DOHH2 (cell line): ENCODE data around the gene MIPOL1.
"Not testable (repeated sequence)": the region's sequence is repeated elsewhere in the genome, so short reads cannot be mapped to it uniquely, and the experiment has no call there.

ENCODE experiments used
- H3F3A ChIP-seq: fragments of 200-600 bp; sonication (generic), shearing (Covaris generic); 2 replicates; pipeline ENCODE4 v1.6.0; 2016; ENCODE audit warnings: antibody characterized with exemption, mild to moderate bottlenecking; ENCODE audit not compliant: control insufficient read depth, insufficient read depth
- H3K27ac ChIP-seq: fragments of 200-600 bp; sonication (generic); 2 replicates; pipeline ENCODE4 v1.5.1; 2014; ENCODE audit warnings: low read depth, mild to moderate bottlenecking, low read length, moderate library complexity
- H3K27me3 ChIP-seq: fragments of 200-600 bp; sonication (generic); 2 replicates; pipeline ENCODE4 v1.6.1; 2014; ENCODE audit warnings: mild to moderate bottlenecking, low read length, mixed read lengths; ENCODE audit not compliant: control insufficient read depth
- H3K36me3 ChIP-seq: fragments of 200-600 bp; sonication (generic); 2 replicates; pipeline ENCODE4 v1.6.1; 2014; ENCODE audit warnings: mild to moderate bottlenecking, low read length, moderate library complexity, mixed read lengths; ENCODE audit not compliant: control insufficient read depth
- H3K4me1 ChIP-seq: fragments of 200-600 bp; sonication (generic); 2 replicates; pipeline ENCODE4 v1.6.1; 2014; ENCODE audit warnings: mild to moderate bottlenecking, low read length, mixed read lengths; ENCODE audit not compliant: control insufficient read depth
- H3K4me2 ChIP-seq: fragments of 200-600 bp; sonication (generic); 2 replicates; pipeline ENCODE4 v1.6.0; 2014; ENCODE audit warnings: mild to moderate bottlenecking, low read length, moderate library complexity
- H3K4me3 ChIP-seq: fragments of 200-600 bp; sonication (generic); 2 replicates; pipeline ENCODE4 v1.5.1; 2014; ENCODE audit warnings: mild to moderate bottlenecking, low read length, mixed read lengths
- H3K79me2 ChIP-seq: fragments of 200-600 bp; sonication (generic); 2 replicates; pipeline ENCODE4 v1.6.1; 2014; ENCODE audit warnings: mild to moderate bottlenecking, low read length, mixed read lengths; ENCODE audit not compliant: control insufficient read depth
- H3K9me2 ChIP-seq: fragments of 200-600 bp; sonication (generic); replicated peaks from 2 replicates; pipeline ENCODE4 v1.6.1; 2014; ENCODE audit warnings: mild to moderate bottlenecking, low read length, mixed read lengths; ENCODE audit not compliant: control insufficient read depth
- H3K9me3 ChIP-seq: fragments of 200-600 bp; sonication (generic); 2 replicates; pipeline ENCODE4 v1.6.1; 2014; ENCODE audit warnings: antibody characterized with exemption, low read length, mixed read lengths; ENCODE audit not compliant: control insufficient read depth, insufficient read depth
- H4K20me1 ChIP-seq: fragments of 200-600 bp; sonication (generic); 2 replicates; pipeline ENCODE4 v1.6.0; 2014; ENCODE audit warnings: low read depth, mild to moderate bottlenecking, antibody characterized with exemption, low read length, moderate library complexity; ENCODE audit not compliant: control insufficient read depth, insufficient read depth
- CTCF ChIP-seq: fragments of 200-600 bp; sonication (generic); IDR thresholded peaks from one replicate; pipeline ENCODE4 v1.5.1; 2014; ENCODE audit warnings: antibody characterized with exemption, mild to moderate bottlenecking, low read depth, low read length; ENCODE audit not compliant: poor library complexity, severe bottlenecking
- EZH2phosphoT487 ChIP-seq: fragments of 200-600 bp; sonication (generic); IDR thresholded peaks from 2 replicates; pipeline ENCODE4 v1.6.1; 2017; ENCODE audit warnings: borderline replicate concordance, mild to moderate bottlenecking, antibody characterized with exemption, low read length, moderate library complexity, mixed read lengths

The MIPOL1 gene

GRCh38 chr14:37318938-37319337 lies 121.2 kb downstream of the MIPOL1 start:
- H3K4me2 ChIP-seq = no peak overlapping the region
- H3K9me2 ChIP-seq = no peaks in the 10 kb centered on the region
- no peak overlapping the region for H3K27ac ChIP-seq
- H3K36me3 ChIP-seq = no peaks in the 10 kb centered on the region
- no peak for TF ChIP-seq CTCF
- TF ChIP-seq EZH2phosphoT487 = no peak
- H3K79me2 ChIP-seq = no peaks in the 10 kb centered on the region
- H4K20me1 ChIP-seq = no peaks in the 10 kb centered on the region
- no peaks in the 10 kb centered on the region for H3K9me3 ChIP-seq
- H3K4me1 ChIP-seq = no peaks in the 10 kb centered on the region
- no peaks in the 10 kb centered on the region for H3F3A ChIP-seq
- H3K27me3 ChIP-seq = no peaks in the 10 kb centered on the region
- no peak overlapping the region for H3K4me3 ChIP-seq

- H3K9me2 ChIP-seq = no peaks in the 10 kb centered on the region
- H3K27ac ChIP-seq = no peak overlapping the region
- H3K4me1 ChIP-seq = no peaks in the 10 kb centered on the region
- no peak overlapping the region for H3K4me2 ChIP-seq
- H3K36me3 ChIP-seq = no peaks in the 10 kb centered on the region
- H3K9me3 ChIP-seq = no peaks in the 10 kb centered on the region
- no peaks in the 10 kb centered on the region for H4K20me1 ChIP-seq
- H3K27me3 ChIP-seq = no peaks in the 10 kb centered on the region
- H3K4me3 ChIP-seq = no peak overlapping the region
- no peaks in the 10 kb centered on the region for H3F3A ChIP-seq
- no peak for TF ChIP-seq EZH2phosphoT487
- TF ChIP-seq CTCF = no peak
- H3K79me2 ChIP-seq = no peaks in the 10 kb centered on the region
Measured at GRCh38 chr14:37320106-37320505, 122.4 kb downstream of the MIPOL1 start.

GRCh38 chr14:37325332-37325731 lies 127.6 kb downstream of the MIPOL1 start:
- H3K4me1 ChIP-seq = no peaks in the 10 kb centered on the region
- H3K79me2 ChIP-seq = no peaks in the 10 kb centered on the region
- H3K9me3 ChIP-seq = no peaks in the 10 kb centered on the region
- H3K4me3 ChIP-seq = no peak overlapping the region
- H3K9me2 ChIP-seq = no peaks in the 10 kb centered on the region
- no peaks in the 10 kb centered on the region for H3K36me3 ChIP-seq
- H3K4me2 ChIP-seq = no peak overlapping the region
- H3K27ac ChIP-seq = no peak overlapping the region
- H3F3A ChIP-seq = no peaks in the 10 kb centered on the region
- no peaks in the 10 kb centered on the region for H3K27me3 ChIP-seq
- no peak for TF ChIP-seq CTCF
- no peak for TF ChIP-seq EZH2phosphoT487
- no peaks in the 10 kb centered on the region for H4K20me1 ChIP-seq

GRCh38 chr14:37326434-37326833 lies 128.7 kb downstream of the MIPOL1 start:
- no peak overlapping the region for H3K4me2 ChIP-seq
- no peaks in the 10 kb centered on the region for H3K27me3 ChIP-seq
- no peaks in the 10 kb centered on the region for H3K9me3 ChIP-seq
- no peaks in the 10 kb centered on the region for H3K4me1 ChIP-seq
- H4K20me1 ChIP-seq = no peaks in the 10 kb centered on the region
- no peaks in the 10 kb centered on the region for H3K9me2 ChIP-seq
- TF ChIP-seq CTCF (no peak), EZH2phosphoT487 (no peak)
- no peak overlapping the region for H3K27ac ChIP-seq
- H3K4me3 ChIP-seq = no peak overlapping the region
- no peaks in the 10 kb centered on the region for H3F3A ChIP-seq
- H3K79me2 ChIP-seq = no peaks in the 10 kb centered on the region
- no peaks in the 10 kb centered on the region for H3K36me3 ChIP-seq

- not testable (repeated sequence) for H3K9me3 ChIP-seq, H3K4me3 ChIP-seq, H3K4me1 ChIP-seq, H4K20me1 ChIP-seq, H3K79me2 ChIP-seq, H3F3A ChIP-seq, H3K36me3 ChIP-seq, H3K9me2 ChIP-seq, H3K4me2 ChIP-seq, H3K27ac ChIP-seq, H3K27me3 ChIP-seq
Measured at GRCh38 chr14:37327933-37328332, 130.2 kb downstream of the MIPOL1 start.
